Measurements from ENCODE around the gene SND1.

SND1 gene

DNA sequence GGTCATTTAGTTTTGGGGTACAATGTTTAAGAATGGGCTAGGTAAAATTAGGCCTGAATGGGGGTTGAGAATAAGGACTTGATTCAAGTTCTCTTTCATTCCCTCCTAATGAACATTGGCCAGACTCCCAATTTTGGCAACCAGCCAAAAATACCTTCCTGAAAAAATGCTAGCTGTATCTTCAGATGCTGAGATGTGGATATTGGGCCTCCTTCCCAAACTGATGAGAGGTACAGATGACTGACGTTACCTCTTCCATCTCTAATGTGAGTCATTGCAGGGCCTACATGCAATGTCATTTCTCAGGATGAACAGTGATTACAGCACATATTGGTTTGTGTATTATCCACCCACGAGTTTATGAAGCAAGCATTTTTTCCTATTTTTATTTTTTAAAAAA, 151.6 kb downstream of the SND1 start:
- DNase-seq (ENCODE audit: low read depth) = no peak

DNA sequence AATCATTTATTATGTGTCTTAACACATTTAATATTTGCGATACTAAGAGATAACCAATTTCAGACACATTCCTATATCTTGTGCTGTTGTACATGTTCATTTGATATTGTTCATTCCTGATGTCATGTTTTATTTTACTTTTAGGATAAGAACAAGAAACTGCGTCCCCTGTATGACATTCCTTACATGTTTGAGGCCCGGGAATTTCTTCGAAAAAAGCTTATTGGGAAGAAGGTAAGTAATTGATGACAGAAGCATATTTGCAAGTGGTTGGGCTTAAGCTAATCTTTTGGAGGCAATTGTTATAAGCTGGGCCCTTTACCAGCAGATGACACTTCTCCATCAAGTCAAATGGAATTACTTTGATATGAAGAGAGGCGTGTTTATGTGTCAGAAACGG, 155.3 kb downstream of the SND1 start:
- no peak for DNase-seq (ENCODE audit: low read depth)

DNA sequence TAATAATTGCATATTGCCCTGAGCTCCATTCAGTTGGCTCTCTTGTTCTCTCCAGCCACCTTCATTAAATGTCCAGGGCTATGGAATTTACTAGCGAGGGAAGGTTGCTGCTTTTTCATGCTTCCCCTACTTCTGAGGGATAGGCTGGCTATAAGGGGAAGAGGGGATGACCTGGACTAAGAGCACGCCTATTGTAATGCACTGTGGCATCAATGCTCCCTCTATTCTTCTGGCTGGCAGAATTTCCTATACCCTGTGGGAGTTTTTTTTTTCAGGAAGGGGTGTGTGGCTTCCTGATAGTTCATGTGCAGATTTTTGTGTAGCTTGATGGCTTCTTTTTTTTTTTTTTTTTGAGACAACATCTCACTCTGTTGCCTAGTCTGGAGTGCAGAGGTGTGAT, 155.8 kb downstream of the SND1 start:
- no peak for DNase-seq (ENCODE audit: low read depth)

DNA sequence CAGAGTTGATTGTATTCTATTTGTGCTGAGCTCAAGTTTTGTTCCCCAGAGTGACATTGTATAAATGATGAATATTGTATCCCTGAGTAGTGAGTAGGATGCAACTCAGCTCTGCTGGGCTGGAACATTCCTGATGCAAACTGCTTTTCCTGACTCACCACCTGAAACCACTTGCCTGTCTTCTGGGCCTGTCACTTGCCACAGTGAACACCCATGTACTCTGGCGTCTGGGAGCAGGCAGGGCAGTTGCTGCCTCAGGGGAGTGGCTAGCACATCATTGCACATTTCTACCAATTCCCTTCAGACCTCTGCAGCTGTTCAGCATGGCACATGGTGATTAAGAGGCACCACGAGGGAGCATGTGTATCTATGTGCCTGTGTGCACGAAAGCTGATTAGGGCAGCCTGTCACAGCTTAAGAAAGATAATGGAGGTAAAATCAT, 157.3 kb downstream of the SND1 start:
- DNase-seq (ENCODE audit: low read depth) = peak; percentile 61

DNA sequence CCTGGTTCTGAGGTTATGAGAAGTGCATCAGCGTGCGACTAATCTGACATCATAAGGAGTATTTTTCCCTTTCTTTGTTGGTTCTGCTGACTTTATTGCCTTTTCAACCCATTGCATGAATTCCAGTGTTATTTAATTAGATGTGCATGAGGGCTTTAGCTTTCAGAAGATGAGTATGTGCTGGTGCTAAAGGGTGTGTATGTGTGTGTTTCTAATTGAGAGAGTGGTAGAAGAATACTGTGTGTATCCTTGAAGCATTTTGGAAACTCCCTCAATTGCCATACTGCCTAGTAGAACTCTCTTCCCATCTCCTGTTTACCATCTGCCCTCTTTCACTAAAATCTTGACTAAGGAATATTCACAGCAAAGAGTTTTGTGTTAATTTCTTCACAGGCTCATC, 158.1 kb downstream of the SND1 start:
- no peak for DNase-seq (ENCODE audit: low read depth)

DNA sequence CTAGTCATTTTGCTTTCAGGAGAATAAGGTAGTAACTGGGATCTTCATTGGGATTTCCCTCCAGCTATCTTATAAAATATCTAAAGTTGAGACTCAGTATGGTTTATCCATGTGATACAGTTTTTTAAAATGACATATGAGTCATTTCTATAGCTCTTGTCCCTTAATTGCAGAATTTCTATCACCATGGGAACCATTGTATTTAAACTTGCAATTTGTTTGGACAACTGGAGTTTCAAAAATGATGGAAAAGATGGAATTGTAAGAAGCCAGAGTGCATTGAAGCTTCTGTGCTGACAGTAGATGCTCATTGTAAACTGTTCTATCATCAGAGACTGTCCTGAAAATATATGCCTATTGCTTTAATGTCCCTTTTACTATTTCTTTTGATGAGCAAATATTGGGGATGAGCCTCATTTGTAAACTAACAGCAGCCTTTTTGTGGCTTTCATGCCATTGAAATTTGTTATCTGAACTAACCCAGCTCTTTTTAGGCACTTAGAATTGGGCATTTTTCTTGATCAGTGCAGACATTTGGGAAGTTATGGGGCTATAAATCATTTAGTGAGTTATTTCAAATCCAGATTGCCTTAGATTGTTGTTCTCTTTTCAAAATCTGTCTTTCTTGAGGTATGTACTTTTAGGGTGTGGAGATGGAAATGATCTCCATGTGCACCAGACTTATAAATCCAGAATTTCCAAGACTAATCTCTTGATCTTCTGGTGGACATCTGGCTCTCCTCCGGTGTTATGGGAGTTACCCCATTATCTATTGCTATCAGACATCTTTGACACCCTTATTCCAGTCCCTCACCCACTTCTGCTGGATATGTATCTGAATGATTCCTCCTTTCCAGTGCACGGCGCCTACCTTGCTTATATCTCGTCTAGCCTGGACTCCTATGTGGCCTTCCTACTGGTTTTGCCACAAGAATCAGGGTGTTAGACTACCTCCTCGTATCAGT, 159.0 kb downstream of the SND1 start:
- no peak for DNase-seq (ENCODE audit: low read depth)

DNA sequence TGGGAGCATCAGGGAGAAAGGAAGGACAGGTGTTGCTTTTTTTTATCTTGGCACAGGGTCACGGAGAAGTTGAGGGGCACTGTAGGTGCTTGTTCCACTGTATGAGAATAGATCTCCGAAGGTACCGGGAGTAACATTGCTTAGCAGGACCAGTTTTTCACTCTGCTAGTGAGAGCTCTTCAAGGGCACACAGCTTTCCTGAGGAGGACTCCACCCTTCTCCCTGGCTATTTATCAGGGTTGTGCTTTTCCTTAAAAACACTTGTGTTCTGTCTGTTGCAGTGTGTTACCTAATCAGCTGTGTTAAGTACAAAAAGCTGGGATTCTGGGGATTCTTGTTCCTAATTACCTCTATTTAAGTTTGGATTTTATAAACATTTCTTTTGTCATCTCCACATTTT, 160.5 kb downstream of the SND1 start:
- no peak for DNase-seq (ENCODE audit: low read depth)

DNA sequence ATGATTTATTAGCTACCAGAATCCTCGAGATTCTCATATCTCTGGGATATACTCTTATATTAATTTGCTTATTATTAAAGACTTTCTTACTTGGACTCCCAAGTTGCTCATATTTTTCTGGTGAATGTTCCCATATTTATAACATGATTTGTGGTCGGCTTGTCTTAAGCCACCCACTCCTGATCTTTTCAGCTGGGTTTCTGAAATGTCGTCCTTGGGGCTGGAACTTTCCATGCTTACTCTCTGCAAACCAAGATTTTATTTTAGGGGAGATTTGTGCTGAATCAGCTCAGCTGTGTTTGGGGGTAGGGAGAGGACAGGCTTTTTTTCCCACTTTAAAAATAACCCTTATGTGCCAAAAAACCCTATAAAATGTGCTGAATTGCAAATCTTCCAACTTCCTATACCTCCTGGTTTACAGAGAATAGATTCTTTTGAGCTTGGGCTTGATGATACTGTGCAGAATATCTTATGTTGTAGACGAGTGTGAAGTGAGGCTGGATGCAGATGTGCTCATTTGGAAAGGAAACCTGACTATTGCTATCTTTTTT, 162.1 kb downstream of the SND1 start:
- peak; percentile 34 for DNase-seq (ENCODE audit: low read depth)

DNA sequence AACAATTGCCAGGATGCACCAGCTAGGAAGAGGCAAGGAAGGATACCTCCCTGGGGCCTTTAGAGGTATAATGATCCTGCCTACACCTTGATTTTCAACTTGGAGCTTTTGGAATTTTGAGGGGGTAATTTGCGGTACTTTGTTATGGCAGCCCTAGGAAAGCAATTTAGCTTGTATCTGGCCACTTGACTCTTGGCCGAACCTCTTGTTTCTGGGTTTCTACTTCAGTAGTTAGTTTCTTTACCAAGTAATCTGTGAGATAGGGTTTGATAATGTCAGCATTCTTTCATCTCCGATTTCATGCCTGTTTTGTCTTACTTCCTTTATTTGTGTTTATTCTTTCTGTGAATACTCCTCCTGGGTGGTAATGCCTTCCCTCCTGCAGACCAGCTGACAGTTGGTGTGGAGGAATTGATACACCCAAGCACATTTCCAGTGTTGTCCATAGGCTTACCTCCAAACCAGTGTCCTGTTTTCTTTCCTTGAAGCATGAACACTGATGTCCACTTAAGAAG, 163.7 kb downstream of the SND1 start:
- DNase-seq (ENCODE audit: low read depth) = no peak

DNA sequence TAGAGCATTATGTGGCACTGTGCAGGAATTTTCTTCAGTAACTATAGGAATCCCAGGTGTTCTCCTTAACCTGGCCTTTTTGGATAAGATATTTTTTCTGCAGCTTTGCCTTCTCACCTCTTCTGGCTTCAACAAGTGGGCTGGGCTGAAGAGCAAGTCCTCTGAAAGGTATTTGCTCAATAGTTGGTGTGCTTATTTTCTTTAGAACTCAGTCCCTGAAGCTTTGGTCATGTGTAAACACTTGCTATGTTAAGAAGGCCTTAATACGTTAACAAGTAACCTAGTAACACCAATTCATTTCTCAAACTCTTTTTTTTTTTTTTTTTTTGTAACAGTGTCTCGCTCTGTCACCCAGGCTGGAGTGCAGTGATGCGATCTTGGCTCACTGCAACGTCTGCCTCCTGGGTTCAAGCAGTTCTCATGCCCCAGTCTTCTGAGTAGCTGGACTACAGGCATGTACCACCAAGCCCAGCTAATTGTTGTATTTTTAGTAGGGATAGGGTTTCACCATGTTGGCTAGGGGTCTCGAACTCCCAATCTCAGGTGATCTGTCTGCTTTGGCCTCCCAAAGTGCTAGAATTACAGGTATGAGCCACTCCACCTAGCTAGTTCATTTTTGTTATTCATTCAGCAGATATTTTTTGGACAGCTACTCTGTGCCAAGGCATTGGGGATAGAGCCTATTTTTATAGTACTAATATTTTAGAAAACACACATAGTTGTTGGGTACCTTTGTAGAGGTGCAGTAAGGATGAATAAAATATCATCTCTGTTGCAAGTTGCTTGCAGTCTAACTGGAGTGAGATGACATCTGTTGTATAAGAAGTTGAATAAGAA, 164.6 kb downstream of the SND1 start:
- DNase-seq (ENCODE audit: low read depth) = no peak

DNA sequence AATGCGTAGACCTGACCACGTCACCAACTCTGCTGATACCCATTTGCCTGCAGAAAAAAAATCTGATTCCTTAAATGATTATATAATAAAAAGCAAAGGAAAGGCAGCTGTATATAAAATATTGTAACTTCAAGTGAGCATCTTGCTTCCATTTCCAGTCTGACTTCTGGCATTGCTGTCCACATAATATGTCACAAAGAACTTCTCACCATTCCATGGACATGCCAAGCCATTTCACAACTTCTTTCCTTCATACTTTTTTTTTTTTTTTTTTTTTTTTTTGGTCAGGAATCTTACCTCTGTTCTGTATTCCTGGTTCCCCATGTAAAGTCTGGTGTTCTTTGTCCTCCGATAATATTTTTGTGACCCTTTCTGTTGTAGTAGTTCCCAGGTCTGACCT, 165.5 kb downstream of the SND1 start:
- DNase-seq (ENCODE audit: low read depth) = no peak

DNA sequence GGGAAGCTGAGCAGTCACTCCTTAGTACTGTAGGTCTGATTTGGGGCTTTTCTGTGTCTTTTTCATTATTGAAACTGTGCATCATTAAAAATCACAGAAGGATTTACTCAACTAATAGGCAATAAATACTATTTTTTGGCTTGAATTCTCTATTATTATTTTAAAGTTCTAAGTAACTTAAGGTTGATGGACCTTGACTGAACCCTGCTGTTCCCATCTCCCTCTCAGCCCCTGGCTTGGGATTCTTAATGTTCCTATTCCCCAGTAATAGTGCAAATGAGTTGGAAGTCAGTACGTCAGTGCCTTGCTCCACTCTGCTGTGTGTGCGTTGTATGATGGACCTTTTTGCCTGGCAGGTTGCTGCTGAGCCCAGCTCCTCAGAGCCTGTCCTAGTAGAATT, 166.3 kb downstream of the SND1 start:
- DNase-seq (ENCODE audit: low read depth) = no peak

DNA sequence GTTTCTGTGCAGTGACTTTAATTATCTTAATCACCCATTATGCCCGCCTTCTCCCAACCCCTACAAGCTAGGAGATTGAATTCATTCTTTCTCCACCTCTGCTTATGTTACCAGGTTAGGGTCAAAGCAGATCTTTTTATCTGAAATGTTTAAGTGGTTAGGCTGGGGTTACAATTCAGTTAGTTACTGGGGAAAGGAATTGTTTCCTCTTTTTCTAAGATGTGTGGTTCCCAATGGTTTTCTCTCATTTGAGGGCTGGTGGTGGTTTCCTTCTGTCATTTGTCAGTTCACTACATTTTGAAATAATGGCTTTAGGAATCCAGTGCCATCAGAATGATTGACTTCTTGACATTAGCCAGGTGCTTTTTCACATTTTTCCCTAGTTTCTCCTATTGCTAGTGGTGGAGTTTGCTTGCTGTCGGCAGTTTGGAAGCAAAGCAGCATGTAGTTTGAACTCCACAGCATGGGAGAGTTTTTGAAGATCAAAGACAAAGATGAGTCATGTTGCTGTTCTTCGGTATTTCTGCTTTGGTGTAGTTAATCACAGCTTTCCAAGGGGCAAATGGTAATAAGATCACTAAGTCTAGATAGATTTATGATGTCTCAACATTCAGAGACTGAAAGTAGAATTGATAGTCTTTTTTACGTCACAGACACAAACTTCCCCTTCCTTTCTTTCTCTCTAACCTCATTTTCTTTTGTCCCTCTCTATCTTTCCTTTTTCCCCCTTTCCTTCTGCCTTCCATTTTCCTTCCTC, 168.2 kb downstream of the SND1 start:
- peak; percentile 47 for DNase-seq (ENCODE audit: low read depth)

DNA sequence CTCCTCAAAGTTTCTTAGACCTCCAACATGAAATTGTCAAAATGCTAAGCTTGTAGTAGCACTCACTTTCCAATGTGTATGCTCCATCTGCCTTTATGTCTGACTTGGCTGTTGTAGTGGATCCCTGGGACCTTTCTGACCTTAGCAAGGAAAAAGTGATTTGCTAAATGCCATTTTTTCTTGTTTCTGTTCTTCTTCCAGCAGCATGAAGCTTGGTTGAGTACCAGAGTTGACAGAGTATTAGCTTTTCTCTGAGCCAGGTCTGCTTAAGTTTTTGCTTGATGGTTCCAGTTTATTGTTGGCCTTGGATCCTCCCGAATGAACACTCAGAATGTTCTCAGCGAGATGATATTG, 168.7 kb downstream of the SND1 start:
- no peak for DNase-seq (ENCODE audit: low read depth)

DNA sequence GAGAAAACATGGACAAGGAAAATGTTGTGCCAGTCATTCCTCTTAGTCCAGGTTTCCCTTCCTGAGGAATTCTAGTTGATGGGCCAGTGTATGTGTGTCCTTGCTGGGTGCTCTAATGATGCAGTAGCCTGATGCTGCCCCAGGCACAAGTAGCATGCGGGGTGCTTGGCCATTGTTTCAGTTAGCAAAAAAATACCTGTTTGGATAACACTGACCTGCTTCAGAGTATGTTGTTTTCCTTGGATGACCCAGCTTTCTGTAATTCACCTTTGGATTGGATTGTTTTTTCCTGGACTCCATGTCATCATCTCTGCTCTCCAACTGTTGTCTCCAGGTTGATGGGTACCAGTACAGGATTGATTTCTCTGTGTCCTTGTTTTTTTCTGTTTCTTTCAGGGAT, 169.2 kb downstream of the SND1 start:
- no peak for DNase-seq (ENCODE audit: low read depth)

DNA sequence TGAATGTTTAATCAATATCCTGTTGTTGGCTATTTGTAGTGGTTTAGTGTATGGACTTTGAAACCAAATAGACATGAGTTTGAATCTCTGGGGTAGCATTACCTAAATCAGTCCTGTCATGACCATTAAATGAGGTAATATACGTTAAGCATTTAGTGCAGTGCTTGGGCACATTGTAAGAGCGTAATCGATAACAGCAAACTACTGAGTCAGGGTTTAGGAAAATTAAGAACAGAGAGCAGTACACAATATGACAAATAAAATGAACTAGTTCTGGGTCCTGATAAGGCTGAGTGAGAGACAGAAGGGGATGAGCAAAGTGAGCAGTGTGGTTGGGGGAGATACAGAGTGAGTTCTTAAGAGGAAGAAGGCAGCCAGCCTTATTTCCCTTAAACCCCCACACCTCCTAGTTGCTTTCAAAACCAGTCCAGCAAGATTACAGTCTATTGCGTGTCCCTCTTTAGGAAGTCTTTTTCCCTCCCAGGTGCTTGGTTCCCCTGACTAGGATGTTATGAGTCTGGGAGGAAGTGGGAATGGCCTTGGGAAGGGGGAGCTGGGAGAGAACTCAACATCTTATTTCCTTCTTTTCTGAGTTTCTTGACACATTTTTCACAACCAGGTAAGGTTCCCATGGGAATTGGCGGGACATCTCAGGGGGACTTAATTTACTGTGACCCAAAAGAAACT, 171.0 kb downstream of the SND1 start:
- DNase-seq (ENCODE audit: low read depth) = no peak

DNA sequence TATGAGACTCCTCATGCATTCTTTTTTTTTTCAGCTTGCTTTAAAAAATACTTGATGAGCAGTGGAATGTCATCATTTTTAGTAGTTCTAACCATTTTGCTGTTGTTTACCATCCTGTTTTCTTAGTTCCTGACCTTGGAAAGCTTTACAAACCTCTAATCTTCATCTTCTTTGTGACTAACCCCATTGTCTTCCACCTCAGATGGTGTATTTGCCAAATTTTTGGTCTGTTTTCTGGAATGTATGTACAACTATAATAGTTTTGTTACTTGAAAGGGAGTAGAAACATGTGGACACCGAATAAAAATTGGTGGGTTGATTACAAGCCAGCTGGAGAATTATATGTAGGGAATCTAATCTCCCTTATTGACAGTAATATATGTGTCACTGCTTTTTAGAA, 172.7 kb downstream of the SND1 start:
- DNase-seq (ENCODE audit: low read depth) = no peak

DNA sequence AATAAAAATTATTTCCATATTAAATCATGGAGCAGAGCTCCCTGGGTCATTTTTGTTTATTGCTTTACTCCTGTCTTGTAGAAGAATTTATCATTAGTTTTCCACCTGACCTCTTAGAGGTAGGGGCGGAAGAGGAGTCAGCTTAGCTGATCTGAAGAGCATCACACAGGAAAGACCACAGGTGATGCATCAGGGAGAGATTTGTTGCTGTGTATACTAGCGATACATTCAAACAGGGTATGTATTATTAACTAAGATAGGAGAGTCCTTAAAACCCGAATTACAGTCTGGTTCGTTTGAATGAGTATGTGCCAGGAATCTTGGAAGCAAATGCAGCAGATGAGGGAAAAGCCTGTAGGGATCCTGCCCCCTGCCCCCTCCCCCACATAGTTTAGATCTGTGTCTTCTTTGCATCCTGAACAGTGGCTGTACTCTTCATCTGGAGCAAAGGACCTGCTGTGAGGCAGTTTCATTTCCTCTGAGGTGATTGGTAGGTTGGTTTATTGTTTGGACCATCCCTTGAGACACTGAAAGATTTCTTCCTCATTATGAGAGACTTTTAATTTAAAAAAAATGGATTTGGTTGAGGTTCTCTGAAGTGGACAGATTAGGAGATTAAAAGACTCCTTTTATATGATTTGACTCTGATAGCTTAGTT, 177.0 kb downstream of the SND1 start:
- no peak for DNase-seq (ENCODE audit: low read depth)

DNA sequence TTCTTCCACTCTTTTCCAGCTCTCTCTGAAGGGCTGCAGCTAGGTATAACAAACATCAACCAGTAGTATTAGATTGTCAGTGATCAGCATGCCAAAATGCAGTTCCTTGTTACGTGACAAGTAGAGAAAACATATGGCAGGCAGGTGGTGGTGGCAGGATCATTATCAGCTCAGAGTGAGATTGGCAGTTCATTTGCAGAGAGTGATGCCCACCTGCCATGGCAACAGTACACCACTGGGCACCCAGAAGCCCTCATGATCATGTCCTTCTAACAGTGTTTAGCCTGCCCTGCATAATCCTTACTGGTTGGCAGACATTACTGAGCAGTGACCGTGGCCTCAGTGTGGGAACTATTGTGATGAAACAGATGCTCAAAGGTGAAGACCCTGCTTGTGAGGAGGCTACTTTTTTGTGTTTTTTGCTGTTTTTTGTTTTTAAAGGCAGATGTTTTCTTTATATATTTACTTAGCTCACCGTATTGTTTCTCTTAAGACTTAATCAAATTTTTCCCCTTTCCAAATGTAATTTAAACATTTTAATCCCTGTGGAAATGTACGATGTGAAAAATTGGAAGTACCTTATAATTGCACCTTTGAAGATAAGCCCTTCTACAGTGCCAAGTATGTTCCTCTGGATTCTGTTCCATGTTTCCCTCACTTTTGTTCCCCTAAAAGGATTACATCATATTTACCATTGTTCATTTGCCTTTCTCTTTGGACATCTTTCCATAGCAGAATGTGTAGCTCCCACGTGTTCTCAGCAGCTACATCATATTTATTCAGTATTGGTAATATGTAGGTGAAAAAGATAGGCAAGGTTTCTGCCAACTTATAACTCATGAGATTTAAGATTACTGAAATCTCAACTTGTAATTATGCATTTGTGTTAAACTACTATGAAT, 179.6 kb downstream of the SND1 start:
- DNase-seq (ENCODE audit: low read depth) = no peak

DNA sequence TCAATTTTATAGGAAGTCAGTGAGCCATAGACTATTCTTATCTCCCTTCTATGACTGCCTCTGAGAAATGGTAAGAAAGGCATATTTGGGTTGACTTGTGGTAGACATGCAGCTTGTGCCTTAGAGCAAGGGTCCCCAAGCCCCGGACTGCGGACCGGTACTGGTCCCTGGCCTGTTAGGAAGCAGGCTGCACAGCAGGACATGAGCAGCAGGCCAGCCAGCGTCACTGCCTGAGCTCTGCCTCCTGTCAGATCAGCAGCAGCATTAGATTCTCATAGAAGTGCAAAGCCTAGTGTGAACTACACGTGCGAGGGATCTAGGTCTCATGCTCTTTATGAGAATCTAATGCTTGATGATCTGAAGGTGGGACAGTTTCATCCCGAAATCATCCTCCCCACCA, 180.6 kb downstream of the SND1 start:
- no peak for DNase-seq (ENCODE audit: low read depth)
